Mesenchymal stem cell (in vitro differentiated cells and primary cell): ENCODE data around the gene SMURF2.

ENCODE experiments used
- DNase-seq: peaks from one replicate; pipeline ENCODE4 v3.0.0-alpha.2; 2013
- H2AFZ ChIP-seq: one replicate; pipeline ENCODE4 v1.6.1; 2013; ENCODE audit warnings: low read depth, mild to moderate bottlenecking, control low read depth, inconsistent platforms, low read length, moderate library complexity
- H2AK5ac ChIP-seq: 2 replicates; pipeline ENCODE4 v1.6.1; 2013; ENCODE audit warnings: low read length, moderate library complexity, mild to moderate bottlenecking, inconsistent platforms; ENCODE audit not compliant: severe bottlenecking
- H2BK120ac ChIP-seq: one replicate; pipeline ENCODE4 v1.6.1; 2013; ENCODE audit warnings: low read depth, mild to moderate bottlenecking, inconsistent platforms, low read length, moderate library complexity
- H2BK12ac ChIP-seq, 2 experiments: one replicate each; pipeline ENCODE4 v1.6.1; 2013; ENCODE audit warnings: inconsistent platforms in 2 of 2, low read length in 2 of 2, mild to moderate bottlenecking in 2 of 2, moderate library complexity in 2 of 2, control low read depth in 1 of 2
- H2BK15ac ChIP-seq: one replicate; pipeline ENCODE4 v1.6.1; 2013; ENCODE audit warnings: mild to moderate bottlenecking, low read depth, inconsistent platforms; ENCODE audit not compliant: poor library complexity, severe bottlenecking
- H2BK5ac ChIP-seq: 2 replicates; pipeline ENCODE4 v1.6.1; 2013; ENCODE audit warnings: low read depth, mild to moderate bottlenecking, low read length, control low read depth, inconsistent platforms; ENCODE audit not compliant: poor library complexity, severe bottlenecking
- H3K14ac ChIP-seq, 2 experiments: one replicate each; pipeline ENCODE4 v1.6.1; 2013; ENCODE audit warnings: inconsistent platforms in 2 of 2, low read length in 2 of 2, control low read depth in 1 of 2, mild to moderate bottlenecking in 1 of 2, moderate library complexity in 1 of 2
- H3K18ac ChIP-seq, 2 experiments: one replicate each; pipeline ENCODE4 v1.6.1; 2013; ENCODE audit warnings: inconsistent platforms in 2 of 2, low read length in 2 of 2, control low read depth in 1 of 2, low read depth in 1 of 2, mild to moderate bottlenecking in 1 of 2
- H3K23ac ChIP-seq, 2 experiments: one replicate each; pipeline ENCODE4 v1.6.1; 2013; ENCODE audit warnings: inconsistent platforms in 2 of 2, low read length in 2 of 2, mild to moderate bottlenecking in 2 of 2, moderate library complexity in 2 of 2, control low read depth in 1 of 2
- H3K27ac ChIP-seq: 2 replicates; pipeline ENCODE4 v1.5.1; 2013; ENCODE audit warnings: mild to moderate bottlenecking, moderate library complexity, low read length, control low read depth, inconsistent platforms; ENCODE audit not compliant: poor library complexity, severe bottlenecking
- H3K27me3 ChIP-seq, 2 experiments: 2 replicates each; pipeline versions ENCODE4 v1.6.1 to v1.7.0; 2013; ENCODE audit warnings: low read length in 2 of 2, mild to moderate bottlenecking in 2 of 2, moderate library complexity in 2 of 2, control low read depth in 1 of 2, inconsistent platforms in 1 of 2; ENCODE audit not compliant: control insufficient read depth in 1 of 2, insufficient read depth in 1 of 2
- H3K36me3 ChIP-seq, 2 experiments: 2 replicates each; pipeline versions ENCODE4 v1.6.1 to v1.7.0; 2013; ENCODE audit warnings: low read length in 2 of 2, control low read depth in 1 of 2, inconsistent platforms in 1 of 2, low read depth in 1 of 2, mild to moderate bottlenecking in 1 of 2; ENCODE audit not compliant: insufficient read depth in 2 of 2, control insufficient read depth in 1 of 2
- H3K4ac ChIP-seq, 2 experiments: one replicate each; pipeline ENCODE4 v1.6.1; 2013; ENCODE audit warnings: inconsistent platforms in 2 of 2, low read length in 2 of 2, mild to moderate bottlenecking in 2 of 2, moderate library complexity in 2 of 2, control low read depth in 1 of 2, low read depth in 1 of 2
- H3K4me1 ChIP-seq: 2 replicates; pipeline ENCODE4 v1.6.1; 2013; ENCODE audit warnings: low read depth, low read length, control low read depth; ENCODE audit not compliant: control insufficient read depth, insufficient read depth
- H3K4me2 ChIP-seq: 2 replicates; pipeline ENCODE4 v1.6.1; 2013; ENCODE audit warnings: low read length, mild to moderate bottlenecking, inconsistent platforms; ENCODE audit not compliant: poor library complexity, severe bottlenecking
- H3K4me3 ChIP-seq, 2 experiments: 2 replicates each; pipeline versions ENCODE4 v1.5.1 to v1.7.0; 2013; ENCODE audit warnings: low read length in 2 of 2, mild to moderate bottlenecking in 2 of 2, control low read depth in 1 of 2, low read depth in 1 of 2; ENCODE audit not compliant: insufficient read depth in 1 of 2
- H3K79me1 ChIP-seq: replicated peaks from 2 replicates; pipeline ENCODE4 v1.6.1; 2013; ENCODE audit warnings: mild to moderate bottlenecking, control low read depth, low read length, inconsistent platforms; ENCODE audit not compliant: poor library complexity, severe bottlenecking
- H3K9ac ChIP-seq: 2 replicates; pipeline ENCODE4 v1.7.0; 2013; ENCODE audit warnings: mild to moderate bottlenecking, low read length, moderate library complexity
- H3K9me3 ChIP-seq: 2 replicates; pipeline ENCODE4 v1.7.0; 2013; ENCODE audit warnings: mild to moderate bottlenecking, low read length; ENCODE audit not compliant: control insufficient read depth
- H4K8ac ChIP-seq: one replicate; pipeline ENCODE4 v1.6.1; 2013; ENCODE audit warnings: inconsistent platforms, mild to moderate bottlenecking, low read length, moderate library complexity
- H4K91ac ChIP-seq: one replicate; pipeline ENCODE4 v1.6.1; 2013; ENCODE audit warnings: mild to moderate bottlenecking, low read length, inconsistent platforms
- WGBS: methylation state at CpG from one replicate; pipeline ENCODE4 v1.1.7; 2013; ENCODE audit warnings: mixed read lengths; 5-methylcytosine and 5-hydroxymethylcytosine counted together

SMURF2 gene

DNA sequence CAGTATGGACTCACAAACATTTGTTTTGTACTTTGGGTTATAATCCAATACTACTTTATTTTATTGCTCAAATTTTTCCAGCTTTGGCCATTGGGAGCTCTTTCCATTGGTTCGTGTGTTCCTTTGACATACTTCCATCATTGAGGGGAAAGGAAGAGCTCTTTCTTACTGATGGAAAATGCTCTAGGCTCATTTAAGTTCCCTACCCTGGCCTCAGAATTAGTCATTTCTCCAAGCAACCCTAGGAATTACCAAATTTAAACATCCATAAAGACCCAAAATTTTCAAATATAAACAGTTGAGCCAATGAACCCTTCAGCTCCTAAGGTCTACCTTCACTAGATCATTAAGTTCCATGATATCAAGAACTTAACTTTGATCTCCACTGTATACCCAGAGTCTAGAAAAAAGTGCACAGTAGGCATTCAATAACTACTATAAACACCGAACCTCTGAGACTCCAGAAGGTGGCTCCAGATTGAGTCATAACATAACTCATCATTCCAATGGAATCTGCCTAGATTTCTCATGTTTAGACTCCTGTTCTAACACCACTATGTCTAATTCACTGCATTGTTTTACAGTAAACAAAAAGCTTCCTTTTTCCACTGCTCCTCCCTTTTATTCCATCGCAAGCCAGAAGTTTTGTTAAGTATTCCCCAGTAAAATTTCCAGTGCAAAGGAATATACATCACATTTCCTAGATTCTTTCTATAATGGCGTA lies 39.0 kb downstream of the SMURF2 start:
- Histone ChIP-seq H2BK120ac (no peak overlapping the region), H3K4me1 (peaks cover 13% of the 10 kb centered on the region), H3K36me3 (peaks cover 11 to 45% of the 10 kb centered on the region in 2 experiments), H2AK5ac (no peak overlapping the region), H3K14ac (no peak overlapping the region), H3K9ac (peak overlapping the region; percentile 44), H3K9me3 (no peaks in the 10 kb centered on the region), H4K8ac (no peak overlapping the region), H3K27ac (peak overlapping the region; percentile 74), H4K91ac (no peak overlapping the region), H2BK5ac (no peak overlapping the region), H2BK15ac (no peak overlapping the region), H3K4me3 (peak overlapping the region in 1 of 2 experiments; percentile 16), H3K23ac (no peak overlapping the region), H3K27me3 (no peaks in the 10 kb centered on the region), H3K18ac (no peak overlapping the region), H2BK12ac (no peak overlapping the region), H3K4ac (no peak overlapping the region), H3K4me2 (no peak overlapping the region), H2AFZ (no peak overlapping the region), H3K79me1 (no peaks in the 10 kb centered on the region)
- WGBS = 30% methylated on average over 3 of the region's 4 CpGs
- DNase-seq = peak; percentile 91

DNA sequence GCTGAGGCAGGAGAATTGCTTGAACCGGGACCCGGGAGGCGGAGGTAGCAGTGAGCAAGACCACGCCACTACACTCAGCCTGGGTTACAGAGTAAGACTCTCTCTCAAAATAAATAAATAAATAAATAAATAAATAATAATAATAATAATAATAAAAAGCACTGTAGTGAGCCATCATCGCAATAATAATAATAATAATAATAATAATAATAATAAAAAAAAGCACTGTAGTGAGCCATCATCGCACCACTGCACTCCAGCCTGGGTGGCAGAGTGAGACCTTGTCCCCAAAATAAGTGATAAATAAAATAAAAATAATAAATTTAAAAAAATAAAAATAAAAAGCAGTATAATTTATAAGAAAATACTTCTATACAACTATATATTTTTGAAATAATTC lies 40.3 kb downstream of the SMURF2 start:
- Histone ChIP-seq H3K9ac (no peak overlapping the region), H3K4ac (no peak overlapping the region), H3K4me3 (no peak overlapping the region), H3K14ac (no peak overlapping the region), H2AFZ (no peak overlapping the region), H3K18ac (no peak overlapping the region), H2AK5ac (no peak overlapping the region), H3K23ac (no peak overlapping the region), H3K27me3 (no peaks in the 10 kb centered on the region), H3K4me2 (no peak overlapping the region), H4K8ac (no peak overlapping the region), H2BK5ac (no peak overlapping the region), H2BK15ac (no peak overlapping the region), H3K4me1 (peaks cover 13% of the 10 kb centered on the region), H2BK12ac (no peak overlapping the region), H3K27ac (no peak overlapping the region), H4K91ac (no peak overlapping the region), H3K9me3 (no peaks in the 10 kb centered on the region), H3K36me3 (peaks cover 11 to 40% of the 10 kb centered on the region in 2 experiments), H2BK120ac (no peak overlapping the region), H3K79me1 (no peaks in the 10 kb centered on the region)
- 100% methylated on average over 2 of the region's 6 CpGs for WGBS
- DNase-seq = no peak

GRCh38 chr17:64618848-64619247 lies 43.3 kb downstream of the SMURF2 start:
- 91% methylated on average over 4 of the region's 4 CpGs for WGBS
- H3K4ac ChIP-seq = no peak overlapping the region
- no peak for DNase-seq

GRCh38 chr17:64617125-64617780 lies 44.9 kb downstream of the SMURF2 start:
- Histone ChIP-seq H3K27ac (no peak overlapping the region), H3K14ac (no peak overlapping the region), H3K4me2 (no peak overlapping the region), H3K4ac (no peak overlapping the region), H3K18ac (no peak overlapping the region), H2BK5ac (no peak overlapping the region), H3K79me1 (no peaks in the 10 kb centered on the region), H4K91ac (no peak overlapping the region), H3K36me3 (peaks cover 2 to 21% of the 10 kb centered on the region in 2 experiments), H3K4me3 (no peak overlapping the region), H3K23ac (no peak overlapping the region), H3K9me3 (no peaks in the 10 kb centered on the region), H3K9ac (no peak overlapping the region), H4K8ac (no peak overlapping the region), H2BK15ac (no peak overlapping the region), H2BK120ac (no peak overlapping the region), H2BK12ac (no peak overlapping the region), H2AK5ac (no peak overlapping the region), H2AFZ (no peak overlapping the region), H3K4me1 (peaks cover 13% of the 10 kb centered on the region), H3K27me3 (no peaks in the 10 kb centered on the region)
- no peak for DNase-seq
- WGBS = over 99% methylated on average over 4 of the region's 5 CpGs

More at GRCh38 chr17:64618848-64619247, 43.3 kb downstream of the SMURF2 start:
- no peak overlapping the region for H3K27ac ChIP-seq
- H3K18ac ChIP-seq = no peak overlapping the region
- peaks cover 10% of the 10 kb centered on the region for H3K4me1 ChIP-seq
- H3K9me3 ChIP-seq = no peaks in the 10 kb centered on the region
- no peaks in the 10 kb centered on the region for H3K27me3 ChIP-seq
- H3K9ac ChIP-seq = no peak overlapping the region
- no peak overlapping the region for H3K23ac ChIP-seq
- no peak overlapping the region for H3K14ac ChIP-seq
- H2AFZ ChIP-seq = no peak overlapping the region
- peaks cover 2 to 21% of the 10 kb centered on the region in 2 experiments for H3K36me3 ChIP-seq
- H3K4me2 ChIP-seq = no peak overlapping the region
- H2BK5ac ChIP-seq = no peak overlapping the region
- no peak overlapping the region for H2BK12ac ChIP-seq
- no peak overlapping the region for H3K4me3 ChIP-seq
- H4K91ac ChIP-seq = no peak overlapping the region
- H3K79me1 ChIP-seq = no peaks in the 10 kb centered on the region
- no peak overlapping the region for H2BK120ac ChIP-seq
- H2AK5ac ChIP-seq = no peak overlapping the region
- H2BK15ac ChIP-seq = no peak overlapping the region
- H4K8ac ChIP-seq = no peak overlapping the region
